Stomach (tissue), 4 donors: Measurements from ENCODE around the gene SLC41A3.

Source experiments
- EP300 ChIP-seq: sonication (generic); formaldehyde crosslinking; IDR thresholded peaks from one replicate; pipeline ENCODE4 v1.6.1; 2017; ENCODE audit warnings: antibody characterized with exemption
- POLR2A ChIP-seq, 4 donors: fragments of 450-650 bp; IDR thresholded peaks; one replicate each; pipeline ENCODE4 v1.6.1; 2016; ENCODE audit warnings: antibody characterized with exemption in 4 of 4, control low read depth in 2 of 4, mild to moderate bottlenecking in 1 of 4, moderate library complexity in 1 of 4
- POLR2AphosphoS5 ChIP-seq, 3 donors: sonication (generic); formaldehyde crosslinking; IDR thresholded peaks; one replicate each; pipeline ENCODE4 v1.6.1; 2016; ENCODE audit warnings: antibody characterized with exemption in 3 of 3
- TF ChIP-seq, protein P1 (sequence below), 7 experiments: fragments of 450-650 bp in 4 of 7; fragments of 200-600 bp in 3 of 7; sonication (generic) in 3 of 7; IDR thresholded peaks; one replicate each; pipeline ENCODE4 v1.5.1; 2016 to 2019; ENCODE audit warnings: antibody characterized with exemption in 7 of 7, control low read depth in 2 of 7, mild to moderate bottlenecking in 1 of 7

DNA sequence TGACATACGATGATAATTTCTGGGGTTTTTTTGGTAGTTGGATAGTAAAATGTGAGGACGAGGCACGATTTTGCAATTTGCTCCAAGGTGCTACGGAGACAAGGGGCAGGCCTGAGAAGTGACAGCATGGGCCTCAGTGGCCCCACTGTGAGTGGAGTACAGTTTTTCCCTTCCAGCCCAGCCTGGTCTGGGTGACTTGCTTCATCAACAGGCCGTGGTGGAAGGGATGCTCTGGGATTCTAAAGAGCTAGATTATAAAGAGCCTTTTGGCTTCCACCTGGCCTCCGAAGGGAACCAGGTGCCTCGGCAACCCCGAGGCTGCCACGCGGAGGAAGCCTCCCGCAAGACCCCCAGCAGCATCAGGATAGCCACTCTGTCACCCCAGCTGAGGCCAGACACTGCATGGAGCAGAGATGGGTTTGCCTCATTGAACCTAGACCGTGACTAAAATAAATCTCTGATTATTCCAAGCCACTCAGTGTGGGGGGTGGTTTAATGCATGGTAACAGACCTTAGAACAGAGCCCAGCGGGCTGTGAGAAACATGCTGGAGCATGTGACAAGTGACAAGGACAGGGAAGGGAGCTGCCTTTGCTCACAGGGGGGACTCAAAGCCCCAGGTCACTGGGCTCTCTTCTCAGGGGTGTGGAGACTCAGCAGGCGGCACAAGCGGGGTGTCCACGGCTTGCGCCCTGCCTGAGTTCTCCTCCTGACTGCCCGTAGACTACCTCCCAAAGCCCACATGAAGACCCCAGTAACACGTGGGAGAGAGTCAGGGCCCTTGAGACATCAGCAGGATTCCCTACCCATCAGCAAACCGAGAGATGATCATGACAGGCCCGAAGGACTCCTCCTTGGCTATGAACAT, 22.6 kb upstream of the SLC41A3 start:
- TF ChIP-seq POLR2A (IDR thresholded peaks at IDR 0.05) = no peak
- no peak for TF ChIP-seq EP300
- TF ChIP-seq, protein P1, sequence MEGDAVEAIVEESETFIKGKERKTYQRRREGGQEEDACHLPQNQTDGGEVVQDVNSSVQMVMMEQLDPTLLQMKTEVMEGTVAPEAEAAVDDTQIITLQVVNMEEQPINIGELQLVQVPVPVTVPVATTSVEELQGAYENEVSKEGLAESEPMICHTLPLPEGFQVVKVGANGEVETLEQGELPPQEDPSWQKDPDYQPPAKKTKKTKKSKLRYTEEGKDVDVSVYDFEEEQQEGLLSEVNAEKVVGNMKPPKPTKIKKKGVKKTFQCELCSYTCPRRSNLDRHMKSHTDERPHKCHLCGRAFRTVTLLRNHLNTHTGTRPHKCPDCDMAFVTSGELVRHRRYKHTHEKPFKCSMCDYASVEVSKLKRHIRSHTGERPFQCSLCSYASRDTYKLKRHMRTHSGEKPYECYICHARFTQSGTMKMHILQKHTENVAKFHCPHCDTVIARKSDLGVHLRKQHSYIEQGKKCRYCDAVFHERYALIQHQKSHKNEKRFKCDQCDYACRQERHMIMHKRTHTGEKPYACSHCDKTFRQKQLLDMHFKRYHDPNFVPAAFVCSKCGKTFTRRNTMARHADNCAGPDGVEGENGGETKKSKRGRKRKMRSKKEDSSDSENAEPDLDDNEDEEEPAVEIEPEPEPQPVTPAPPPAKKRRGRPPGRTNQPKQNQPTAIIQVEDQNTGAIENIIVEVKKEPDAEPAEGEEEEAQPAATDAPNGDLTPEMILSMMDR (IDR thresholded peaks at IDR 0.05) = no peak
- no peak for TF ChIP-seq POLR2AphosphoS5 (IDR thresholded peaks at IDR 0.05)
